HG03039 (cell line): ENCODE results near the gene ARMC9.

ENCODE experiments used
- ATAC-seq: cut with Tn5 transposase; IDR thresholded peaks from one replicate; pipeline ENCODE4 v1.9.1; 2021; ENCODE audit warnings: mild to moderate bottlenecking, moderate library complexity; ENCODE audit not compliant: unreplicated experiment

The ARMC9 gene

GRCh38 chr2:231306791-231307393, 108.5 kb downstream of the ARMC9 start:
- no peak for ATAC-seq

GRCh38 chr2:231308219-231308618, 109.8 kb downstream of the ARMC9 start:
- ATAC-seq, result no peak

DNA sequence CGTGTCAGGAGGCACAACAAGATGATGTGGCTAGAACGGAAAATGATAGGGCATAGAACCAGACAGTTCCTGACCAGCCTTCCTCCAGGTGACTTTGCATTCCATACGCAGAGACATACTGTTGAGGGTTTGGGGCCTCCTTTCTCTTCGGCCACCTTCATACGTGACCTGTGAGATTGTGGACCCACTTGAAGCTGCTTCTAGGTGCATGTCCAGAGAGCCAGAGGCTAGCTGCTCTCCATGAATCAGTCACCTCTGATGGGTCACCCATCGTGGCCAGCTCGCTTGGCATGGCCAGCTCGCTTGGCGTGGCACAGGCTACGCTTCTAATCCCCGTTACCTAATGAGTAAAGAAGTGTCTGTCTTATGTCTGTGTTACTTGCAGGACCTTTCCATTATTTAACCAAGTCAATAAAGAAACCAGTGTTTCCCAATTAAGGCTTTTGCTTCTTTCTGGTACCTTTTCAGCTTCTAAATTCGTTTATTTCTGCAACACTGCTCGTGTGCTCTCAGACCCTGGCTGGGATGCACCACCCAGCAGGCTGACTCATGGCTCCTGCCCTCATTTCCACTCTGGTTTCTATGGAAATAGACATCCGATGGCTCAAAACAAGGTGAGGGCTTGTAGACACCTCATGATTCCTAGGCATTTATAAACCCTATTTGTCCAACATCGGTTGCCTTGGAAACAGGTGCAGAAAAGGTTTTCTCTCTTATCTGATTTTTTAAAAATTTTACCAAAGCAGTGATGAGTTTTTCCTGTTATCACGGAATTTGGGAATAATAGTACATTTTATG, 110.4 kb downstream of the ARMC9 start:
- ATAC-seq, result no peak

GRCh38 chr2:231312066-231312465, 113.6 kb downstream of the ARMC9 start:
- no peak for ATAC-seq

GRCh38 chr2:231315896-231316295, 117.5 kb downstream of the ARMC9 start:
- no peak for ATAC-seq

- no peak for ATAC-seq
Measured at GRCh38 chr2:231317579-231317978, 119.1 kb downstream of the ARMC9 start.

GRCh38 chr2:231318436-231318835, 120.0 kb downstream of the ARMC9 start:
- no peak for ATAC-seq

GRCh38 chr2:231318954-231319353, 120.5 kb downstream of the ARMC9 start:
- no peak for ATAC-seq

DNA sequence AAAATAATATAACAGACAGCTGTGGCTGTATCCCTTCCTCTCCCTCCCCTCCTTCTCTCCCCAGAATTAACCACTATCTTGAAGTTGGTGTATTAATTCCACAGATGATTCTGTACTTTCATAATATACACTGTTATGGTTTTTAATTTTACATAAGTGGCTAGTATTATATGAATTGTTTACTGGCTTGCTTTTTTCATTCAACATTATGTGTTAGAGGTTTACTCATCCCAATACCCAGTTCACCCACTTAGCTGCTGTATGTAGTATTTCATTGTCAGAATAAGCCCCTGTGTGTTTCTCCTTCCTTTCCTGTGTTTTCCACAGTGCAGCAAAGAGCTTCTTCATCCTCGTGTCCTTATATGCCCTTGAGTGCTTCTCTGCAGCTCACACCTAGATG, 121.4 kb downstream of the ARMC9 start:
- ATAC-seq, result no peak

DNA sequence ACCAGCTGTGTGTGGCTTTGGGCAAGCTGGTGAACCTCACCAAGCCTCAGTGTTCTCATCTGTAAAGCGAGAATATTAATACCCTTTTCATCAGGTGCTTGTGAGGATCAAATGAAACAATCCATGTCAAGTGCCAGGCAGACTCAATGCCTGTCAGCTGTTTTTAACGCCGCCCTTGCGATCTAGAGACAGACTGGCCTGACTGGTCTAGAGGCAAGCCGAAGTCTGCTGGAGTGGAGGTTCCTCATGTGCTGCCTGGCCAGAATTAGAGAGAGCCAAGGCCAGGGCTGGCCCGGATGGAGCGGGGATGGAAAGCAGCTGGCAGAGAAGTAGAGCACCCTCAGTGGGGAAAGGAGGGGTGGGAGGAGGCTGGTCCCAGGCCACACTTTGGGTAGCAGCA, 122.6 kb downstream of the ARMC9 start:
- ATAC-seq, result no peak

- ATAC-seq, result no peak
Measured at GRCh38 chr2:231321556-231322334, 123.3 kb downstream of the ARMC9 start.

- no peak for ATAC-seq
Measured at GRCh38 chr2:231323316-231323715, 124.9 kb downstream of the ARMC9 start.

- ATAC-seq, result no peak
Measured at GRCh38 chr2:231325826-231326225, 127.4 kb downstream of the ARMC9 start.

GRCh38 chr2:231326404-231326803, 128.0 kb downstream of the ARMC9 start:
- no peak for ATAC-seq

DNA sequence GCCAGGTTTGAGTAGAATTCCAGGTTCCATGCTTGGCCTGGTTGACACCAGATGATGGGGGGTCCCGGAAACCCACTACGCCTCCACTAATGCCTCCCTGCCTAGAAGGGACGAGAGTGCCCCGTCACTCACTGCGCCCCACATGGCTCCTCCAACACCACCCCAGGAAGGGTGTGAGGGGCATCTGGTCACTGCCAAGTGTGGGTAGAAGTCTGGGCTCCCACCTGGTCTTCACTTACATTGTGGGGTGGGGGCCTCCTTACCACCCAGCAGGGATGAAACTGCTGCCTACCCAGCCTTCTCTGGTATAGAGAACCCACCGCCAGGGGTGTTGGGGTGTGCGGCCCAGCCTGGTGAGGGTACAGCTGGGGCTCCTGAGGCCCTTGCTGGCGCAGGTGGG, 131.9 kb downstream of the ARMC9 start:
- no peak for ATAC-seq

DNA sequence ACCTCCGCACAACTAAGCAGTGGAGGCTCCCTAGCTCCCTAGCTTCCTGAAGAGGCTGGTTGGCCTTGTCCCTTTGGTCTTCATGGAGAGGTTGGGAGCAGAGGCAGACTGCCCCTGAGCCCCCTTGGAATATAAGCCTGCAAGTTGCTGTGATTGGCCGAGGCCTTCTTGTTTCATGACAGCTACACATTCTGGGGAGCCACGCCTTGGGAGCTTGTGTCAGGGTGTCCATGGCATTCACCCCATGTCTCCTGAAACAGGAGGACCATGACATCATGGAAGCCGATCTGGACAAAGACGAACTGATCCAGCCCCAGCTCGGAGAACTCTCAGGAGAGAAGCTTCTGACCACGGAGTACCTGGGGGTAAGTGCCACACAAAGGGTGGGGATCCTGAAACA, 133.1 kb downstream of the ARMC9 start:
- no peak for ATAC-seq

GRCh38 chr2:231332388-231332787, 134.0 kb downstream of the ARMC9 start:
- no peak for ATAC-seq

DNA sequence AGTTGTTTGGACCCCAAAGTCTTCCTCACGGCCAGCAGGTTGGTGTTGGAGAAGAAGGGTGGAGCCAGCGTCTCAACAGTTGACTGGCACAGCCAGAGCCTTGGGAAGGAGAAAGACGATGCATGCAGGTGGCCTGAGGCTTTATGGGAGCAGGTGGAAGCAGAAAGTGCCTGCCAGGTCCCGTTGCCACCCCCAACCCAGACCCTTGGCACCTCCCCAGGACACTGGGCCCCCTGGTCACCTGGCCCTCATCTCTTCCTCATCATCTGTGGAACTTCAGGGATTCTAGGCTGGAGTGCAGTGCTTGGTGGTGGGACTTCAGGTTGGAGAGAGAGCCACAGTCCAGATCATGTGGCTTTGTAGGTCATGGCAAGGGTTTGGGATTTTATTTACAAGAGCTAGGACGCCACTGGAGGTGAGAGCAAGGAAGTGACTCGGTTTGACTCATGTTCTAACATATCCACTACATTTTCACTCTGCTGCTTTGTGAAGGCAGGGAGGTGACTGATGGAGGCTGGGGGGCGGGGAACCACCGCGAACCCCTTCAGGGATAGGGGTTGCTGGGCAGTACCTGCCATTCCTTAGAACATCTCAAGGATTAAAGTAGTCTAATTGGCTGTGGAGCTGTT, 134.6 kb downstream of the ARMC9 start:
- no peak for ATAC-seq

- ATAC-seq, result no peak
Measured at GRCh38 chr2:231334179-231334930, 135.9 kb downstream of the ARMC9 start.

GRCh38 chr2:231334981-231335380, 136.6 kb downstream of the ARMC9 start:
- ATAC-seq, result no peak

DNA sequence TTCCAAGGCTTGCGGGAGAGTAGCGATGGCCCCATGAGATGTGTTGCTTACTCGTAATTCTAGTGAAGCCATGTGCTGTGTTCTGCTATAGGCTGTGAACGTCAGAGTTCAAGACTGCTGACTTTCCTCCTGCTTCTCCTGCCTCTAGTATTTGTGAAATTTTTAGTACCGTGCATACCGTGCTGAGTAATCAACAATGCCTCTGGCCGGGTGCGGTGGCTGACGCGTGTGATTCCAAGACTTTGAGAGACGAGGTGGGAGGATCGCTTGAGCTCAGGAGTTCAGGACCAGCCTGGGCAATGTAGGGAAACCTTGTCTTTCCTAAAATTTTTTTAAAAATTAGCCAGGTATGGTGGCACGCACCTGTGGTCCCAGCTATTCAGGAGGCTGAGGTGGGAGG, 137.2 kb downstream of the ARMC9 start:
- no peak for ATAC-seq
